Upper lobe of right lung (tissue), 1 donor: ENCODE measurements around the gene CHPT1. TPM values are rescaled to one million over a fixed set of nuclear protein-coding genes. Genes with fewer than 3 reads are reported as not detected.

Source experiments
- ATAC-seq: fragments of 200-7000 bp; cut with Tn5 transposase; one replicate; pipeline ENCODE4 v1.9.1; 2020; ENCODE audit warnings: mild to moderate bottlenecking, moderate library complexity
- DNase-seq: peaks from one replicate; pipeline ENCODE4 v3.0.0-alpha.2; 2020
- H3K27ac ChIP-seq: fragments of 200-600 bp; one replicate; pipeline ENCODE4 v1.8.0; 2022
- H3K27me3 ChIP-seq: fragments of 200-600 bp; one replicate; pipeline ENCODE4 v1.8.0; 2022; ENCODE audit warnings: mild to moderate bottlenecking
- H3K36me3 ChIP-seq: fragments of 200-600 bp; one replicate; pipeline ENCODE4 v1.8.0; 2022
- H3K4me1 ChIP-seq: fragments of 200-600 bp; one replicate; pipeline ENCODE4 v1.8.0; 2022
- H3K4me3 ChIP-seq: fragments of 200-600 bp; one replicate; pipeline ENCODE4 v1.8.0; 2022; ENCODE audit warnings: mild to moderate bottlenecking
- H3K9me3 ChIP-seq: fragments of 200-600 bp; one replicate; pipeline ENCODE4 v1.8.0; 2022
- intact Hi-C: fragments of 100-400 bp; cut with DNase I; formaldehyde crosslinking; loops from one replicate; pipeline ENCODE4 v1.11.0; 2022
- long read RNA-seq: library from polyadenylated mRNA; unstranded; transcript quantifications from one replicate; pipeline ENCODE4 v2.0.0, GENCODE V29; 2021
- total RNA-seq: library from RNA; stranded (reverse); fragmentation: NEBNext Ultra II Directional; extraction: Animal tissue kit (Norgen Biotek cat#: 25700); gene quantifications from one replicate; pipeline ENCODE4 v1.2.1, GENCODE V29; 2021
- TF ChIP-seq, protein P1 (sequence below): fragments of 200-600 bp; IDR thresholded peaks from one replicate; pipeline ENCODE4 v1.8.0; 2022; ENCODE audit warnings: antibody characterized with exemption
- donor health status: DM: no; HTN: yes; CAD: no; lungs with severe emphysema.

Gene CHPT1
- 71.4 TPM for total RNA-seq
- long read RNA-seq, transcript CHPT1-205 (8 exons, 2,001 nt), result minor isoform, 21 of 157 reads
- long read RNA-seq, transcript CHPT1-201 (9 exons, 1,585 nt), result major isoform, 106 of 157 reads
- long read RNA-seq, partial matches to known transcripts, result 8 of 157 reads
- long read RNA-seq, other reads (novel, unspliced or antisense), result 20 of 157 reads

- intact Hi-C loops, result no loop called here
- Histone ChIP-seq H3K4me3 (peak within 1 kb of the TSS; percentile 92), H3K27ac (peak within 1 kb of the TSS; percentile 92), H3K27me3 (no peaks in the 10 kb centered on the region), H3K36me3 (no peaks in the 10 kb centered on the region), H3K4me1 (peaks cover 24% of the 10 kb centered on the region), H3K9me3 (no peaks in the 10 kb centered on the region)
- peak; percentile 88 for DNase-seq
- TF ChIP-seq, protein P1, sequence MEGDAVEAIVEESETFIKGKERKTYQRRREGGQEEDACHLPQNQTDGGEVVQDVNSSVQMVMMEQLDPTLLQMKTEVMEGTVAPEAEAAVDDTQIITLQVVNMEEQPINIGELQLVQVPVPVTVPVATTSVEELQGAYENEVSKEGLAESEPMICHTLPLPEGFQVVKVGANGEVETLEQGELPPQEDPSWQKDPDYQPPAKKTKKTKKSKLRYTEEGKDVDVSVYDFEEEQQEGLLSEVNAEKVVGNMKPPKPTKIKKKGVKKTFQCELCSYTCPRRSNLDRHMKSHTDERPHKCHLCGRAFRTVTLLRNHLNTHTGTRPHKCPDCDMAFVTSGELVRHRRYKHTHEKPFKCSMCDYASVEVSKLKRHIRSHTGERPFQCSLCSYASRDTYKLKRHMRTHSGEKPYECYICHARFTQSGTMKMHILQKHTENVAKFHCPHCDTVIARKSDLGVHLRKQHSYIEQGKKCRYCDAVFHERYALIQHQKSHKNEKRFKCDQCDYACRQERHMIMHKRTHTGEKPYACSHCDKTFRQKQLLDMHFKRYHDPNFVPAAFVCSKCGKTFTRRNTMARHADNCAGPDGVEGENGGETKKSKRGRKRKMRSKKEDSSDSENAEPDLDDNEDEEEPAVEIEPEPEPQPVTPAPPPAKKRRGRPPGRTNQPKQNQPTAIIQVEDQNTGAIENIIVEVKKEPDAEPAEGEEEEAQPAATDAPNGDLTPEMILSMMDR, result no peak
- ATAC-seq, result peak; percentile 83
These were observed at the start of gene CHPT1 for GRCh38 chr12:101697197-101697929. Gene CHPT1 (plus strand): TSS chr12:101697640. CDS start chr12:101697862, 222 bp downstream.

DNA sequence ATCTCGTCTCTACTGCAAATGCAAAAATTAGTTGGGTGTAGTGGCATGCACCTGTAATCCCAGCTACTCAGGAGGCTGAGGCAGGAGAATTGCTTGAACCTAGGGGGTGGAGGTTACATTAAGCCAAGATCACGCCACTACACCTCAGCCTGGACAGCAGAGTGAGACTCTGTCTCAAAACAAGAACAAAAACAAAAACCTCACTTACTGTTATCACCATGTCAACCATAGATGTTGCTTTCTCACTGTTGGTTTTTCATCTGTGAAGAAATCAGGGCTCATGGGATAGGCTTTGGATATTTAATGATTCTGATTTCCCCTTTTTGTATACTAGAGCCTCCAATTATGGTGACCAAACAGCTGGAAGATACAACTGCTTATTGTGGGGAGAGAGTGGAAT is 49.7 kb upstream of the CHPT1 start:
- Histone ChIP-seq H3K4me3 (no peak overlapping the region), H3K4me1 (no peaks in the 10 kb centered on the region), H3K27ac (no peak overlapping the region), H3K27me3 (peaks cover 2% of the 10 kb centered on the region), H3K36me3 (no peaks in the 10 kb centered on the region), H3K9me3 (no peaks in the 10 kb centered on the region)
- no peak for ATAC-seq
- TF ChIP-seq, protein P1, result no peak
- intact Hi-C loops, result no loop called here
- no peak for DNase-seq

DNA sequence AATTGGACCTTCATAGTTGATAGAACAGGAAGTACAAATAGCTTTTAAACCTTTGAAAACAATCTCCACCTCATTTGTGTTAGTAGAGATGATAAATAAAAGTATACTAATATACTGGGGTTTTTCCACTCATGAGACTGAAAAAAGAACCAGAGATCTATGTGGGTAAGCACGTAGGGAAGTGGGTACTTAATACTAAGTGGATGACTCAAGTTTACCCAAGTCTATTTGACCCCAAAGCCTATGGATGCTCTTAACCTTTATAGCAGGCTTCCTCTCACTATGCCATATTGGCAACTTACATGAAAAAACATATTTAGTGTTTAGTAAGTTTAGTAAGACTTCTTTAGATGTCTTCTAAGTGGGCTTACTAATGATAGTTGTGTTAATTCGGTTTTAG is 49.2 kb upstream of the CHPT1 start:
- Histone ChIP-seq H3K4me1 (no peaks in the 10 kb centered on the region), H3K9me3 (no peaks in the 10 kb centered on the region), H3K36me3 (no peaks in the 10 kb centered on the region), H3K27ac (no peak overlapping the region), H3K27me3 (no peaks in the 10 kb centered on the region), H3K4me3 (no peak overlapping the region)
- DNase-seq, result no peak
- ATAC-seq, result peak; percentile 23
- intact Hi-C loops, result no loop called here
- TF ChIP-seq, protein P1, result no peak

DNA sequence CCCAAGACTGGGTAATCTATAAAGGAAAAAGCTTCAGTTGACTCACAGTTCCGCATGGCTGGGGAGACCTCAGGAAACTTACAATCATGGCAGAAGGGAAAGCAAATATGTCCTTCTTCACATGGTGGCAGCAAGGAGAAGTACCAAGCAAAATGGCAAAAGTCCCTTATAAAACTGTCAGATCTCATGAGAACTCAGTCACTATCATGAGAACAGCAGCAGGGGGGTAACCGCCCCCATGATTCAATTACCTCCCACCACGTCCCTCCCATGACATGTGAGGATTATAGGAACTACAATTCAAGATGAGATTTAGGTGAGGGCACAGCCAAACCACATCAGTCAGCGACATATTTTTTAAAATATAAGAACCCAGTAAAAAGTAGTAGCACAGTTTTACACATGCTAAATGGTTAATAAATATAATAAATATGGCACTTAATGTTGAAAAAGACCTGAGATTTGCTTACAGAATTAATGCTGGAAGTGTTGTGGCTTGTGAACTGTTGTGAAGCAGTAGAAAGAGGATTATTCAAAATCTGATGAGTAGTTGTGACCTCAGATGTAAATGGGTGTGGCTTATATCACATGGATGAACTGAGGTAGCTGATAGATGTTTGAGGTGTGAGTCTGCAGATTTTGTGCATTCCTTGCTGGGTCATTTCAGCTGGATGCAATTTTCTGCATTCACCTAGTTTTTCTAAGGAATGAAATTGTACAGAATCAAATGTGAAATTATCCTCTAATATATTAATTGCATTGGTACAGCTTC is 46.9 kb upstream of the CHPT1 start:
- no peak overlapping the region for H3K4me3 ChIP-seq
- DNase-seq, result no peak
- TF ChIP-seq, protein P1, result no peak
- no peaks in the 10 kb centered on the region for H3K9me3 ChIP-seq
- no peaks in the 10 kb centered on the region for H3K27me3 ChIP-seq
- no peak overlapping the region for H3K27ac ChIP-seq
- ATAC-seq, result no peak
- intact Hi-C loops, result no loop called here
- no peaks in the 10 kb centered on the region for H3K36me3 ChIP-seq
- no peaks in the 10 kb centered on the region for H3K4me1 ChIP-seq

DNA sequence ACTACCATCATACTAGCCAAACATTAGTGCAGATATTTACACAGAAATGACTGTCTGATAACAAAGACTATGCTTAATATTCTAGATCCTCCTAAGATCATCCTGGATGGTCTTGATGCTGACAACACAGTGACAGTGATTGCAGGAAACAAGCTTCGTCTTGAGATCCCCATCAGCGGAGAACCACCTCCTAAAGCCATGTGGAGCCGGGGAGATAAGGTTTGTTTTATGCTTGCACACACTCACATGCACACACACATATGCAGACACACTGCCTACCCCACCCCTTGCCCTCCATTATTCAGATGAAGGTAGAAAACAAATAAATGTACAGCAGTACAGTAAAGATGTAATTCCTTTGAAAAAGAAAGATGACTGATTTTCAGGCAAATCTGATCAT is 44.4 kb upstream of the CHPT1 start:
- TF ChIP-seq, protein P1, result no peak
- no peaks in the 10 kb centered on the region for H3K9me3 ChIP-seq
- H3K27me3 ChIP-seq, result no peaks in the 10 kb centered on the region
- no peaks in the 10 kb centered on the region for H3K4me1 ChIP-seq
- no peak overlapping the region for H3K4me3 ChIP-seq
- H3K36me3 ChIP-seq, result no peaks in the 10 kb centered on the region
- intact Hi-C loops, result no loop called here
- H3K27ac ChIP-seq, result no peak overlapping the region
- DNase-seq, result no peak
- no peak for ATAC-seq
